ENCODE results near the gene PRPF40A.

- TF ChIP-seq GATA2 (IDR thresholded peaks at IDR 0.05; ENCODE audit: low read depth, low read length) (no peak), GATA3 (IDR thresholded peaks at IDR 0.05; ENCODE audit: low read depth, low read length) (no peak)
These were observed 6.7 kb upstream of the PRPF40A start for GRCh38 chr2:152723918-152724317.
